Liver (tissue), 9 donors: ENCODE results near the gene TAP1. TPM values are rescaled to one million over a fixed set of nuclear protein-coding genes. Genes with fewer than 3 reads are reported as not detected.
A peak's percentile ranks its signal among the peaks of the same experiment; 100 is the strongest.

Source experiments
- DNase-seq: peaks from one replicate; pipeline ENCODE4 v3.0.0-alpha.2; 2017; ENCODE audit warnings: low spot score
- H3K27ac ChIP-seq, 2 donors: one replicate each; pipeline ENCODE4 v1.7.0; 2013; ENCODE audit warnings: inconsistent platforms in 2 of 2, low read length in 2 of 2, control low read depth in 1 of 2, low read depth in 1 of 2, mild to moderate bottlenecking in 1 of 2
- H3K27me3 ChIP-seq, 4 donors: one replicate each; pipeline versions ENCODE4 v1.6.1 to v1.7.0; 2013; ENCODE audit warnings: low read length in 3 of 4, inconsistent platforms in 1 of 4, mild to moderate bottlenecking in 1 of 4, moderate library complexity in 1 of 4; ENCODE audit not compliant: control insufficient read depth in 4 of 4, insufficient read depth in 4 of 4
- H3K36me3 ChIP-seq, 4 donors: one replicate each; pipeline versions ENCODE4 v1.6.1 to v1.7.0; 2013; ENCODE audit warnings: low read length in 3 of 4, mild to moderate bottlenecking in 3 of 4, low read depth in 1 of 4, moderate library complexity in 1 of 4; ENCODE audit not compliant: control insufficient read depth in 4 of 4, insufficient read depth in 3 of 4
- H3K4me1 ChIP-seq, 4 donors: one replicate each; pipeline versions ENCODE4 v1.6.1 to v1.7.0; 2013; ENCODE audit warnings: low read length in 3 of 4, mild to moderate bottlenecking in 3 of 4, moderate library complexity in 1 of 4; ENCODE audit not compliant: control insufficient read depth in 4 of 4, insufficient read depth in 4 of 4
- H3K4me3 ChIP-seq, 3 donors: one replicate each; pipeline versions ENCODE4 v1.6.1 to v1.7.0; 2013; ENCODE audit warnings: low read length in 3 of 3, control low read depth in 1 of 3, low read depth in 1 of 3, mild to moderate bottlenecking in 1 of 3
- H3K9ac ChIP-seq, 2 donors: one replicate each; pipeline ENCODE4 v1.7.0; 2013; ENCODE audit warnings: low read length in 2 of 2, mild to moderate bottlenecking in 2 of 2, moderate library complexity in 2 of 2, control low read depth in 1 of 2, low read depth in 1 of 2
- H3K9me3 ChIP-seq, 4 donors: one replicate each; pipeline versions ENCODE4 v1.6.1 to v1.7.0; 2013; ENCODE audit warnings: low read length in 3 of 4; ENCODE audit not compliant: control insufficient read depth in 4 of 4
- ATF3 ChIP-seq: IDR thresholded peaks from 2 replicates; pipeline ENCODE4 v1.6.1; 2016; ENCODE audit warnings: antibody characterized with exemption
- CTCF ChIP-seq: fragments of 150-350 bp; IDR thresholded peaks from 2 replicates; pipeline ENCODE4 v1.5.1; 2017; ENCODE audit warnings: improper control_type of control experiment, low read depth, low read length; ENCODE audit not compliant: missing input control
- EGR1 ChIP-seq, 2 donors: IDR thresholded peaks; 2 replicates each; pipeline ENCODE4 v1.6.1; 2016 to 2018; ENCODE audit warnings: antibody characterized with exemption in 2 of 2, low read depth in 2 of 2
- FOXA1 ChIP-seq: IDR thresholded peaks from 2 replicates; pipeline ENCODE4 v1.6.1; 2016; ENCODE audit warnings: antibody characterized with exemption
- FOXA2 ChIP-seq: IDR thresholded peaks from 2 replicates; pipeline ENCODE4 v1.6.1; 2016; ENCODE audit warnings: antibody characterized with exemption
- GABPA ChIP-seq, 2 donors: IDR thresholded peaks in 1 of 2; conservative IDR thresholded peaks in 1 of 2; 2 replicates each; pipeline ENCODE4 v1.6.1; 2016; ENCODE audit warnings: antibody characterized with exemption in 2 of 2, mild to moderate bottlenecking in 1 of 2, moderate library complexity in 1 of 2
- HNF4A ChIP-seq, 2 donors: conservative IDR thresholded peaks; 2 replicates each; pipeline ENCODE4 v1.6.1; 2016; ENCODE audit warnings: antibody characterized with exemption in 2 of 2, mild to moderate bottlenecking in 2 of 2
- HNF4G ChIP-seq: IDR thresholded peaks from 2 replicates; pipeline ENCODE4 v1.6.1; 2016; ENCODE audit warnings: antibody characterized with exemption
- JUND ChIP-seq, 2 donors: IDR thresholded peaks; 2 replicates each; pipeline ENCODE4 v1.6.1; 2016; ENCODE audit warnings: antibody characterized with exemption in 2 of 2
- MAX ChIP-seq: IDR thresholded peaks from 2 replicates; pipeline ENCODE4 v1.6.1; 2016; ENCODE audit warnings: antibody characterized with exemption
- NR2F2 ChIP-seq: IDR thresholded peaks from 2 replicates; pipeline ENCODE4 v1.6.1; 2016; ENCODE audit warnings: antibody characterized with exemption
- RAD21 ChIP-seq, 2 donors: IDR thresholded peaks; 2 replicates each; pipeline ENCODE4 v1.6.1; 2016; ENCODE audit warnings: antibody characterized with exemption in 2 of 2, mild to moderate bottlenecking in 2 of 2
- REST ChIP-seq: IDR thresholded peaks from 2 replicates; pipeline ENCODE4 v1.6.1; 2016; ENCODE audit warnings: antibody characterized with exemption, mild to moderate bottlenecking
- RXRA ChIP-seq, 2 donors: IDR thresholded peaks; 2 replicates each; pipeline ENCODE4 v1.6.1; 2017 to 2018; ENCODE audit warnings: antibody characterized with exemption in 2 of 2, mild to moderate bottlenecking in 1 of 2
- SP1 ChIP-seq: IDR thresholded peaks from 2 replicates; pipeline ENCODE4 v1.6.1; 2018; ENCODE audit warnings: antibody characterized with exemption, mild to moderate bottlenecking
- TAF1 ChIP-seq: conservative IDR thresholded peaks from 2 replicates; pipeline ENCODE4 v1.6.1; 2016; ENCODE audit warnings: antibody characterized with exemption, mild to moderate bottlenecking
- YY1 ChIP-seq: IDR thresholded peaks from 2 replicates; pipeline ENCODE4 v1.6.1; 2016; ENCODE audit warnings: antibody characterized with exemption, mild to moderate bottlenecking
- WGBS: extraction: QIAGEN DNeasy Blood & Tissue Kit; methylation state at CpG from one replicate; pipeline ENCODE4 v1.1.7; 2013; 5-methylcytosine and 5-hydroxymethylcytosine counted together
- polyA plus RNA-seq, 2 donors: library from polyadenylated mRNA; stranded (reverse) in 1 of 2; unstranded in 1 of 2; fragments of 200-250 nt in 1 of 2; fragments of >200 nt in 1 of 2; fragmentation: Nextera tagmentation in 1 of 2; extraction: Ambion mirVana in 1 of 2; gene quantifications; one replicate each; pipeline versions ENCODE4 v1.2.1 to v1.2.3, GENCODE V29; 2013 to 2015
- total RNA-seq, 2 donors: library from RNA; depleted of rRNA; stranded (reverse); fragments of >200 nt; gene quantifications; one replicate each; pipeline ENCODE4 v1.2.3, GENCODE V29; 2014
- donor health status: healthy.
- donor health status: healthy.
- donor health status: healthy.
- donor health status: healthy.
- donor health status: healthy.

Gene TAP1
- total and polyA plus RNA-seq, 4 donors: 9.8 to 18.2 (median 12.3) TPM

GRCh38 chr6:32838114-32838958 is 15.2 kb downstream of the TAP1 start, which contains the start of gene TAP2:
TSS of gene TAP2 (minus strand) at chr6:32838739. CDS start at chr6:32838233, 506 bp downstream.
- under 1% methylated on average over 57 of the region's 57 CpGs for WGBS
- Histone ChIP-seq H3K27ac (peak within 1 kb of the TSS; percentile 78 to 94), H3K9ac (peak within 1 kb of the TSS in 1 of 2 donors; percentile 47), H3K4me3 (peak within 1 kb of the TSS; percentile 67 to 93 (median 87)), H3K9me3 (no peaks in the 10 kb centered on the region), H3K27me3 (no peaks in the 10 kb centered on the region), H3K36me3 (peaks cover 0 to 14% (median 9%) of the 10 kb centered on the region in 4 donors), H3K4me1 (peaks cover 7 to 39% (median 19%) of the 10 kb centered on the region in 4 donors)
- TF ChIP-seq FOXA1 (no peak), RXRA (IDR thresholded peaks at IDR 0.05) (peak; percentile 24 to 56), NR2F2 (no peak), MAX (peak; percentile 13), HNF4G (no peak), REST (peak; percentile 45), RAD21 (IDR thresholded peaks at IDR 0.05) (peak; percentile 98), EGR1 (IDR thresholded peaks at IDR 0.05; ENCODE audit: low read depth in 2 of 2) (peak in 1 of 2 donors; percentile 19), CTCF (peak; percentile 97), GABPA (IDR thresholded peaks at IDR 0.05 in 1 of 2, conservative IDR thresholded peaks at IDR 0.05 in 1 of 2) (no peak), FOXA2 (no peak), YY1 (peak; percentile 75), SP1 (peak; percentile 61), TAF1 (peak; percentile 43), JUND (IDR thresholded peaks at IDR 0.05) (no peak), ATF3 (peak; percentile 47), HNF4A (conservative IDR thresholded peaks at IDR 0.05) (peak in 1 of 2 donors; percentile 31)
- DNase-seq: peak; percentile 98
